ENCODE measurements around the gene CBFB.

GRCh38 chr16:67068212-67068753 lies 39.3 kb downstream of the CBFB start:
- TF ChIP-seq RAD21 (IDR thresholded peaks at IDR 0.05; ENCODE audit: low read depth) = no peak
- TF ChIP-seq REST (IDR thresholded peaks at IDR 0.05; ENCODE audit: low read depth) = no peak
- no peak for TF ChIP-seq EP300 (IDR thresholded peaks at IDR 0.05; ENCODE audit: borderline replicate concordance)
- no peak for TF ChIP-seq CREB1 (IDR thresholded peaks at IDR 0.05; ENCODE audit: low read depth)
- TF ChIP-seq MAX (IDR thresholded peaks at IDR 0.05) = no peak
- TF ChIP-seq CEBPB (IDR thresholded peaks at IDR 0.05) = no peak
- no peak for TF ChIP-seq EGR1 (IDR thresholded peaks at IDR 0.05)
- no peak for TF ChIP-seq NFIC (IDR thresholded peaks at IDR 0.05)
- no peak for TF ChIP-seq TAF1 (IDR thresholded peaks at IDR 0.05; ENCODE audit: low read depth)
- no peak for TF ChIP-seq TCF12 (IDR thresholded peaks at IDR 0.05; ENCODE audit: low read depth)
- no peak for TF ChIP-seq FOXM1 (IDR thresholded peaks at IDR 0.05; ENCODE audit: borderline replicate concordance, low read depth)

Measured in Ishikawa (cell line).